Panc1 (cell line): ENCODE measurements around the gene CD9.

Experiments used
- CTCF ChIP-seq: fragments of 450-650 bp; IDR thresholded peaks from 2 replicates; pipeline ENCODE4 v1.5.1; 2017; ENCODE audit warnings: mild to moderate bottlenecking
- POLR2AphosphoS5 ChIP-seq: IDR thresholded peaks from 2 replicates; pipeline ENCODE4 v1.6.1; 2012; ENCODE audit warnings: mild to moderate bottlenecking, low read depth, low read length, moderate library complexity

DNA sequence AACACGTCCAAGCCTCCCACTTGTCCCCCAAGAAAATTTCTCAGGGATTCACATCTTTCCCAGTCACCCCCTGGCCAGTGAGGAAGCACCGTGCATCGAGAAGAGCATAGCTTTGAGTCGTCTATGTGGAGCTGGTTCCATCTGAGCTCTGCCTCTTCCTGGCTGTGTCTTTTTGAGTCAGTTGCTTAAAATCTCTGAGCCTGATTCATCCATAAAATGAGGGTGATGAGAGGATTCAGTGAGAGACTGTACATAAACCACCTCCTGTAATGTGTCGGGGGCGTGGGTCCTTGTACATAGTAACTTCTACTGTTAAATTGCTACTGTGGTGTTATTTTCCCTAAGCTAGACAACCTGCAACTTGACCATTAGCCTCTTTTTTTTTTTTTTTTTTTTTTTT is 13.8 kb downstream of the CD9 start:
- no peak for TF ChIP-seq CTCF
- TF ChIP-seq POLR2AphosphoS5, result no peak
